Endothelial cell of umbilical vein (primary cell): ENCODE measurements around the gene HCK. TPM values are rescaled to one million over a fixed set of nuclear protein-coding genes. Genes with fewer than 3 reads are reported as not detected.

Experiments used
- BruUV-seq: library from RNA; stranded (reverse); fragments of 400-500 nt; replicated peaks from 2 replicates; lab custom pipeline; 2021; lab: Mats Ljungman, UMichigan
- CTCF ChIA-PET: fragments of 300-600, 350-600 bp; sonication (Branson Sonifier 250); formaldehyde crosslinking; loops from one replicate; lab custom pipeline; 2021; ENCODE audit warnings: antibody characterized with exemption, inconsistent platforms; lab: Charles Lee
- POLR2A ChIA-PET: fragments of 300-600, 350-600 bp; sonication (Branson Sonifier 250); formaldehyde crosslinking; loops from one replicate; lab custom pipeline; 2021; ENCODE audit warnings: antibody characterized with exemption, inconsistent platforms; lab: Charles Lee
- DNase-seq: peaks from one replicate; pipeline ENCODE4 v3.0.0-alpha.2; 2011; ENCODE audit warnings: low read depth, low spot score
- FAIRE-seq: peaks from 2 replicates; lab custom pipeline; 2011; peaks lifted over from hg19 to GRCh38; lab: Jason Lieb, UNC
- H2AFZ ChIP-seq: 2 replicates; pipeline ENCODE4 v1.6.0; 2012; ENCODE audit warnings: low read depth, low read length, control low read depth, inconsistent platforms
- H3K27ac ChIP-seq: 2 replicates; pipeline ENCODE4 v1.5.1; 2011; ENCODE audit warnings: low read depth, mild to moderate bottlenecking, control low read depth, low read length, moderate library complexity; ENCODE audit not compliant: insufficient read depth
- H3K27me3 ChIP-seq, 2 experiments: 2 replicates each; pipeline versions ENCODE4 v1.6.0 to v1.6.1; 2011; ENCODE audit warnings: low read length in 2 of 2, mixed read lengths in 1 of 2; ENCODE audit not compliant: control insufficient read depth in 2 of 2, insufficient read depth in 2 of 2
- H3K36me3 ChIP-seq, 2 experiments: 2 replicates in 1 of 2; 3 replicates in 1 of 2; pipeline ENCODE4 v1.5.1; 2011; ENCODE audit warnings: low read length in 2 of 2, mild to moderate bottlenecking in 1 of 2, moderate library complexity in 1 of 2; ENCODE audit not compliant: control insufficient read depth in 2 of 2, insufficient read depth in 2 of 2; ENCODE audit errors: extremely low read depth in 1 of 2
- H3K4me1 ChIP-seq: 3 replicates; pipeline ENCODE4 v1.5.1; 2011; ENCODE audit warnings: mild to moderate bottlenecking, low read length; ENCODE audit not compliant: control insufficient read depth, insufficient read depth; ENCODE audit errors: extremely low read depth
- H3K4me2 ChIP-seq: 2 replicates; pipeline ENCODE4 v1.6.1; 2011; ENCODE audit warnings: low read length, control low read depth, mixed read lengths; ENCODE audit not compliant: insufficient read depth
- H3K4me3 ChIP-seq, 3 experiments: fragments of 200-600 bp in 1 of 3; sonication (generic), shearing (Covaris generic) in 1 of 3; replicated peaks in 1 of 3; 2 replicates each; pipeline ENCODE4 v1.5.1; 2011 to 2016; ENCODE audit warnings: control low read depth in 3 of 3, low read length in 3 of 3, mild to moderate bottlenecking in 2 of 3, inconsistent platforms in 1 of 3, low read depth in 1 of 3, moderate library complexity in 1 of 3; ENCODE audit not compliant: insufficient read depth in 1 of 3
- H3K79me2 ChIP-seq: 2 replicates; pipeline ENCODE4 v1.6.0; 2012; ENCODE audit warnings: low read length, inconsistent platforms; ENCODE audit not compliant: control insufficient read depth, insufficient read depth
- H3K9ac ChIP-seq: replicated peaks from 2 replicates; pipeline ENCODE3; 2011; ENCODE audit warnings: low read length, control low read depth; ENCODE audit not compliant: insufficient read depth; ENCODE audit errors: extremely low read depth
- H3K9me1 ChIP-seq: replicated peaks from 3 replicates; pipeline ENCODE4 v1.6.0; 2011; ENCODE audit warnings: mild to moderate bottlenecking, low read length; ENCODE audit not compliant: control insufficient read depth, insufficient read depth; ENCODE audit errors: extremely low read depth
- H3K9me3 ChIP-seq: replicated peaks from 2 replicates; pipeline ENCODE4 v1.5.1; 2012; ENCODE audit warnings: low read length, inconsistent platforms; ENCODE audit not compliant: control insufficient read depth, insufficient read depth
- H4K20me1 ChIP-seq: replicated peaks from 2 replicates; pipeline ENCODE3; 2011; ENCODE audit warnings: mild to moderate bottlenecking, low read length; ENCODE audit not compliant: control insufficient read depth, insufficient read depth; ENCODE audit errors: extremely low read depth
- CTCF ChIP-seq, 2 donors: IDR thresholded peaks; 1 replicate in 1 of 2; 2 replicates in 1 of 2; pipeline ENCODE4 v1.5.1; 2011; ENCODE audit warnings: low read length in 2 of 2, mild to moderate bottlenecking in 2 of 2, moderate library complexity in 2 of 2, control low read depth in 1 of 2, inconsistent platforms in 1 of 2, low read depth in 1 of 2; ENCODE audit not compliant: insufficient read depth in 1 of 2; ENCODE audit errors: extremely low read depth in 1 of 2
- EZH2 ChIP-seq: IDR thresholded peaks from 2 replicates; pipeline ENCODE4 v1.6.1; 2012; ENCODE audit warnings: borderline replicate concordance, low read depth, mild to moderate bottlenecking, moderate library complexity, low read length, inconsistent platforms; ENCODE audit not compliant: severe bottlenecking
- FOS ChIP-seq: IDR thresholded peaks from 2 replicates; pipeline ENCODE4 v1.6.1; 2011; ENCODE audit warnings: mild to moderate bottlenecking, low read length, moderate library complexity, borderline replicate concordance; ENCODE audit not compliant: insufficient read depth
- GATA2 ChIP-seq: IDR thresholded peaks from 2 replicates; pipeline ENCODE4 v1.7.0; 2011; ENCODE audit warnings: low read depth, mild to moderate bottlenecking, moderate library complexity, mixed read lengths, low read length; ENCODE audit not compliant: insufficient read length, insufficient read depth
- JUN ChIP-seq: IDR thresholded peaks from 2 replicates; pipeline ENCODE4 v1.6.1; 2011; ENCODE audit warnings: borderline replicate concordance, low read depth; ENCODE audit not compliant: insufficient read length, insufficient read depth
- MAX ChIP-seq: IDR thresholded peaks from 2 replicates; pipeline ENCODE4 v1.6.1; 2011; ENCODE audit not compliant: insufficient read depth, insufficient read length
- MYC ChIP-seq: IDR thresholded peaks from one replicate; pipeline ENCODE4 v1.6.1; 2011; ENCODE audit warnings: mild to moderate bottlenecking, low read depth, low read length
- POLR2A ChIP-seq: IDR thresholded peaks from 2 replicates; pipeline ENCODE4 v1.6.1; 2012; ENCODE audit warnings: low read depth, mild to moderate bottlenecking, control low read depth, low read length
- POLR2AphosphoS5 ChIP-seq: IDR thresholded peaks from 2 replicates; pipeline ENCODE4 v1.6.1; 2012; ENCODE audit warnings: low read depth, mild to moderate bottlenecking, control low read depth, low read length, moderate library complexity; ENCODE audit not compliant: insufficient read depth
- dilution Hi-C: fragments of 300-500 bp; cut with MboI; formaldehyde crosslinking; loops from one replicate; pipeline ENCODE4 v1.15.0; 2019; ENCODE audit warnings: low sequenced_read_pairs; ENCODE audit not compliant: extremely low pct_ligation_motif_present
- intact Hi-C: fragments of 100-400 bp; cut with micrococcal nuclease; formaldehyde crosslinking; loops from one replicate; pipeline ENCODE4 v1.10.0; 2022
- polyA plus RNA-seq, 4 experiments: library from polyadenylated mRNA; depleted of rRNA in 3 of 4; stranded (reverse) in 3 of 4; unstranded in 1 of 4; fragments of >200 nt; gene quantifications; 2 replicates each; pipeline versions ENCODE4 v1.2.1 to v1.2.3, GENCODE V29; 2011 to 2012; ENCODE audit warnings: missing spikeins in 1 of 4
- total RNA-seq: library from RNA; stranded (reverse); gene quantifications from 2 replicates; pipeline ENCODE4 v1.2.3, GENCODE V29; 2021

The HCK gene
- total and polyA plus RNA-seq, 2 donors (not counting 3 experiments of a cell fraction or from before 2014, with no cell fraction given) = not detected

GRCh38 chr20:32027643-32028042, 24.4 kb upstream of the HCK start:
- no peaks in the 10 kb centered on the region for H3K9me3 ChIP-seq
- H3K27ac ChIP-seq = no peak overlapping the region
- no peak for TF ChIP-seq MAX
- no peak for TF ChIP-seq CTCF (IDR thresholded peaks at IDR 0.05; ENCODE audit: extremely low read depth in 1 of 2, insufficient read depth in 1 of 2, low read depth in 1 of 2, low read length in 2 of 2)
- TF ChIP-seq JUN = no peak
- TF ChIP-seq GATA2 = no peak
- no peak for TF ChIP-seq POLR2AphosphoS5
- no peak for TF ChIP-seq POLR2A
- TF ChIP-seq FOS = no peak
- no peak for TF ChIP-seq MYC
- TF ChIP-seq EZH2 = no peak
- H4K20me1 ChIP-seq = no peaks in the 10 kb centered on the region
- no peak for DNase-seq
- dilution Hi-C loops = no loop called here
- no TSS peak for BruUV-seq
- H3K4me2 ChIP-seq = no peak overlapping the region
- H3K27me3 ChIP-seq = no peaks in the 10 kb centered on the region
- H3K9ac ChIP-seq = no peak overlapping the region
- H3K4me3 ChIP-seq = no peak overlapping the region
- H3K4me1 ChIP-seq = no peaks in the 10 kb centered on the region
- H3K79me2 ChIP-seq = no peaks in the 10 kb centered on the region
- ChIA-PET POLR2A (interaction anchor here (0.7 kb wide), 1 partner anchor 23 kb away, joined by 4 read pairs; no protein-coding TSS in a partner anchor), CTCF (interaction anchor here (10.3 kb wide), 1 partner anchor 174 kb away, joined by 243 read pairs; no protein-coding TSS in a partner anchor)
- intact Hi-C loops = no loop called here
- no peaks in the 10 kb centered on the region for H3K36me3 ChIP-seq
- no peak for FAIRE-seq
- H2AFZ ChIP-seq = no peak overlapping the region
- no peaks in the 10 kb centered on the region for H3K9me1 ChIP-seq
